Gastrocnemius medialis (tissue), 4 donors: ENCODE results near the gene CD1D. TPM values are rescaled to one million over a fixed set of nuclear protein-coding genes. Genes with fewer than 3 reads are reported as not detected.

Source experiments
- total RNA-seq, 4 donors: library from RNA; depleted of rRNA; stranded (reverse); fragments of >200 nt; gene quantifications; one replicate each; pipeline versions ENCODE4 v1.1.0 to v1.2.3, GENCODE V29; 2016

Gene CD1D
- total RNA-seq, 4 donors from 2014 or later: 0.58 to 0.82 TPM; not detected in 2

Other genes with a start within 250 kb of the CD1D start
- 10 to 100 TPM in 1 of 4 donors, 1 to 10 TPM in 3; 2.8 to 15.1 (median 6.6) TPM for gene KIRREL1, start 187.2 kb upstream of the CD1D start, total RNA-seq
- gene CD1A, start 73.5 kb downstream of the CD1D start, total RNA-seq: not detected
- under 1 TPM in 1 of 4 donors, not detected in 3; 0.35 TPM for gene CD1C, start 109.0 kb downstream of the CD1D start, total RNA-seq
- gene CD1B, start 150.6 kb downstream of the CD1D start, total RNA-seq: not detected
- not detected for gene CD1E, start 173.0 kb downstream of the CD1D start, total RNA-seq
- gene OR10T2, start 218.6 kb downstream of the CD1D start, total RNA-seq: not detected
- gene OR10K2, start 245.3 kb downstream of the CD1D start, total RNA-seq: not detected